ENCODE data around the gene ALDH1A3. TPM values are rescaled to one million over a fixed set of nuclear protein-coding genes. Genes with fewer than 3 reads are reported as not detected.

The ALDH1A3 gene
- total and polyA plus RNA-seq, 2 of the 4 experiments (the other 2 are of a cell fraction) = 3.1 to 5.0 TPM

DNA sequence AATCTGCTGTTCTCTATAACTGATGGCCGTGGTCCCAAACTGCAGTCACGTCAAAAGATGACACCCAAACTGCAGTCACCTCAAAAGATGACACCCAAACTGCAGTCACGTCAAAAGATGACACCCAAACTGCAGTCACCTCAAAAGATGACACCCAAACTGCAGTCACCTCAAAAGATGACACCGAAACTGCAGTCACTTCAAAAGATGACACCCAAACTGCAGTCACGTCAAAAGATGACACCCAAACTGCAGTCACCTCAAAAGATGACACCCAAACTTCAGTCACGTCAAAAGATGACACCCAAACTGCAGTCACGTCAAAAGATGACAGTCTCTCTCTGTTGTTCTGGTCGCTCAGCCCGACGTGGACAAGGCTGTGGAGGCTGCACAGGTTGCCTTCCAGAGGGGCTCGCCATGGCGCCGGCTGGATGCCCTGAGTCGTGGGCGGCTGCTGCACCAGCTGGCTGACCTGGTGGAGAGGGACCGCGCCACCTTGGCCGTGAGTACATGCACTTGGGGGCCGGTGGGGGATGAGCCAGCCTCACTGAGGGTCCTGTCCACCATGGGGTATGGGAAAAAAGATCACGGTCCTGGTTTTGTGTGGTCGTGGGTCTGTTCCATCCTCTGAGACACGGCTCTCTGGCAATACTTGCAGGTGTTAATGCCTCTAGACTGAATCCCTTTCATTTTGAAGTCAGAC lies 7.7 kb downstream of the ALDH1A3 start:
- Histone ChIP-seq H3K9me3 (ENCODE audit: control insufficient read depth, insufficient read depth, low read length) (no peaks in the 10 kb centered on the region), H4K20me1 (ENCODE audit: insufficient read depth, low read length) (no peaks in the 10 kb centered on the region), H2AK5ac (ENCODE audit: low read depth, low read length) (no peak overlapping the region), H2AK9ac (replicated peaks; ENCODE audit: low read depth, low read length, poor library complexity) (no peak overlapping the region), H2BK15ac (ENCODE audit: low read depth, low read length) (no peak overlapping the region), H3K4me1 (ENCODE audit: control insufficient read depth, insufficient read depth, low read length) (peaks cover 9% of the 10 kb centered on the region), H3K27ac (ENCODE audit: insufficient read depth, low read length) (no peak overlapping the region), H3K4me2 (ENCODE audit: low read depth, low read length) (no peak overlapping the region), H2AFZ (replicated peaks; ENCODE audit: low read length, poor library complexity) (no peak overlapping the region), H3K18ac (ENCODE audit: low read depth, low read length) (no peak overlapping the region), H3K36me3 (ENCODE audit: control insufficient read depth, insufficient read depth, low read length) (no peaks in the 10 kb centered on the region), H3K9me1 (ENCODE audit: insufficient read depth, low read length) (peaks cover 2% of the 10 kb centered on the region; the same call in 1 of the 2 replicates), H4K5ac (ENCODE audit: low read depth, low read length) (no peak overlapping the region), H3K14ac (replicated peaks; ENCODE audit: low read depth, low read length) (no peak overlapping the region), H4K91ac (ENCODE audit: insufficient read depth, low read depth, low read length) (no peak overlapping the region), H3K4me3 (ENCODE audit: insufficient read depth, low read depth, low read length) (no peak overlapping the region), H4K8ac (ENCODE audit: low read depth in 2 of 2, low read length in 2 of 2) (no peak overlapping the region), H3K79me1 (ENCODE audit: low read depth in 1 of 2, low read length in 2 of 2) (no peaks in the 10 kb centered on the region), H3K4ac (ENCODE audit: low read depth, low read length) (no peak overlapping the region), H2BK20ac (ENCODE audit: low read depth, low read length) (no peak overlapping the region), H3K27me3 (ENCODE audit: control insufficient read depth, insufficient read depth, low read length) (peaks cover 13% of the 10 kb centered on the region), H2BK5ac (ENCODE audit: low read depth, low read length, poor library complexity, severe bottlenecking) (no peak overlapping the region), H3K56ac (ENCODE audit: extremely low read depth, insufficient read depth, low read length) (no peak overlapping the region), H2BK120ac (ENCODE audit: low read depth, low read length) (no peak overlapping the region), H3K23ac (ENCODE audit: low read depth, low read length) (no peak overlapping the region), H3K9ac (ENCODE audit: low read depth, low read length) (no peak overlapping the region)
- ATAC-seq (ENCODE audit: low read depth) = no peak
- TF ChIP-seq, protein P1, sequence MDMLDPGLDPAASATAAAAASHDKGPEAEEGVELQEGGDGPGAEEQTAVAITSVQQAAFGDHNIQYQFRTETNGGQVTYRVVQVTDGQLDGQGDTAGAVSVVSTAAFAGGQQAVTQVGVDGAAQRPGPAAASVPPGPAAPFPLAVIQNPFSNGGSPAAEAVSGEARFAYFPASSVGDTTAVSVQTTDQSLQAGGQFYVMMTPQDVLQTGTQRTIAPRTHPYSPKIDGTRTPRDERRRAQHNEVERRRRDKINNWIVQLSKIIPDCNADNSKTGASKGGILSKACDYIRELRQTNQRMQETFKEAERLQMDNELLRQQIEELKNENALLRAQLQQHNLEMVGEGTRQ (IDR thresholded peaks at IDR 0.05; ENCODE audit: low read depth, low read length) = no peak
- TF ChIP-seq RCOR1 (IDR thresholded peaks at IDR 0.05; ENCODE audit: insufficient replicate concordance, low read length) (no peak), CEBPB (IDR thresholded peaks at IDR 0.05; ENCODE audit: low read depth, low read length) (no peak), BHLHE40 (IDR thresholded peaks at IDR 0.05; ENCODE audit: low read depth, low read length) (no peak), POLR2A (IDR thresholded peaks at IDR 0.05; ENCODE audit: low read depth, low read length) (no peak), CTCF (conservative IDR thresholded peaks at IDR 0.05; ENCODE audit: low read depth, low read length) (no peak), MAZ (IDR thresholded peaks at IDR 0.05; ENCODE audit: borderline replicate concordance, low read depth, low read length) (no peak), MXI1 (IDR thresholded peaks at IDR 0.05; ENCODE audit: borderline replicate concordance, low read depth, low read length) (no peak), RFX5 (IDR thresholded peaks at IDR 0.05; ENCODE audit: low read depth, low read length) (no peak), RAD21 (IDR thresholded peaks at IDR 0.05; ENCODE audit: low read length) (no peak), MAFK (IDR thresholded peaks at IDR 0.05; ENCODE audit: low read depth, low read length) (no peak), SMC3 (IDR thresholded peaks at IDR 0.05; ENCODE audit: low read depth, low read length) (no peak), CHD1 (IDR thresholded peaks at IDR 0.05; ENCODE audit: low read depth, low read length) (no peak), NFE2L2 (IDR thresholded peaks at IDR 0.05; ENCODE audit: low read depth, low read length) (no peak), FOS (IDR thresholded peaks at IDR 0.05; ENCODE audit: low read depth, low read length) (no peak)
- TF ChIP-seq, protein P2, sequence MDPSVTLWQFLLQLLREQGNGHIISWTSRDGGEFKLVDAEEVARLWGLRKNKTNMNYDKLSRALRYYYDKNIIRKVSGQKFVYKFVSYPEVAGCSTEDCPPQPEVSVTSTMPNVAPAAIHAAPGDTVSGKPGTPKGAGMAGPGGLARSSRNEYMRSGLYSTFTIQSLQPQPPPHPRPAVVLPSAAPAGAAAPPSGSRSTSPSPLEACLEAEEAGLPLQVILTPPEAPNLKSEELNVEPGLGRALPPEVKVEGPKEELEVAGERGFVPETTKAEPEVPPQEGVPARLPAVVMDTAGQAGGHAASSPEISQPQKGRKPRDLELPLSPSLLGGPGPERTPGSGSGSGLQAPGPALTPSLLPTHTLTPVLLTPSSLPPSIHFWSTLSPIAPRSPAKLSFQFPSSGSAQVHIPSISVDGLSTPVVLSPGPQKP (IDR thresholded peaks at IDR 0.05; ENCODE audit: borderline replicate concordance, low read depth, low read length) = no peak
- dilution Hi-C loops (cut with HindIII; ENCODE audit: low sequenced_read_pairs, unreplicated experiment) = no loop called here
- no TSS peak for BruUV-seq (replicated peaks)
- ChIA-PET CTCF (no interaction called here), POLR2A (ENCODE audit: unreplicated experiment) (no interaction called here)
- in situ Hi-C loops (cut with MboI; ENCODE audit: low sequenced_read_pairs) = no loop called here
- intact Hi-C loops (cut with micrococcal nuclease) = no loop called here
- DNase-seq = no peak
- 84% methylated on average over 14 of the region's 22 CpGs; no CpG with 5 or more reads in 1 of the 2 experiments for WGBS, 2 experiments (ENCODE audit: extremely low coverage in 2 of 2, insufficient read length in 1 of 2)

Measured in IMR-90 (cell line).